NCI-H1092 (cell line): ENCODE results near the gene FNDC10.

Experiments
- DNase-seq: peaks from one replicate; lab custom pipeline; 2025; lab: John Stamatoyannopoulos, UW

FNDC10 gene

GRCh38 chr1:1616045-1616790 is 16.3 kb upstream of the FNDC10 start:
- no peak for DNase-seq

GRCh38 chr1:1615256-1616044 is 15.5 kb upstream of the FNDC10 start, which contains the start of gene MIB2:
MIB2 (plus strand) TSS chr1:1615500; CDS start chr1:1623453, 7,953 bp downstream.
- DNase-seq = peak; percentile 92

- DNase-seq = no peak
Observed at GRCh38 chr1:1614954-1615255, 15.0 kb upstream of the FNDC10 start.

GRCh38 chr1:1614204-1614953 is 14.4 kb upstream of the FNDC10 start:
- no peak for DNase-seq

- no peak for DNase-seq
Observed at GRCh38 chr1:1613509-1614082, 13.7 kb upstream of the FNDC10 start.

GRCh38 chr1:1612104-1612400 is 12.1 kb upstream of the FNDC10 start:
- DNase-seq = no peak

GRCh38 chr1:1610796-1611195 is 10.9 kb upstream of the FNDC10 start:
- no peak for DNase-seq

- no peak for DNase-seq
Observed at GRCh38 chr1:1609822-1610485, 10.0 kb upstream of the FNDC10 start.

- DNase-seq = no peak
Observed at GRCh38 chr1:1606232-1606631, 6.3 kb upstream of the FNDC10 start.

- DNase-seq = no peak
Observed at GRCh38 chr1:1605724-1606123, 5.8 kb upstream of the FNDC10 start.

GRCh38 chr1:1605034-1605591 is 5.2 kb upstream of the FNDC10 start:
- no peak for DNase-seq

GRCh38 chr1:1604374-1605033 is 4.6 kb upstream of the FNDC10 start:
- DNase-seq = no peak

GRCh38 chr1:1603671-1604373 is 3.9 kb upstream of the FNDC10 start:
- no peak for DNase-seq

- no peak for DNase-seq
Observed at GRCh38 chr1:1602968-1603506, 3.1 kb upstream of the FNDC10 start.

GRCh38 chr1:1602304-1602967 is 2.5 kb upstream of the FNDC10 start:
- DNase-seq = no peak

GRCh38 chr1:1601564-1602303 is 1.8 kb upstream of the FNDC10 start:
- no peak for DNase-seq

- no peak for DNase-seq
Observed at GRCh38 chr1:1600861-1601563, 1.1 kb upstream of the FNDC10 start.
